ENCODE data around the gene TMEM135. TPM values are rescaled to one million over a fixed set of nuclear protein-coding genes. Genes with fewer than 3 reads are reported as not detected.
A peak's percentile ranks its signal among the peaks of the same experiment; 100 is the strongest.

TMEM135 gene
- total RNA-seq, 1 experiment from 2014 or later: 65.5 TPM

DNA sequence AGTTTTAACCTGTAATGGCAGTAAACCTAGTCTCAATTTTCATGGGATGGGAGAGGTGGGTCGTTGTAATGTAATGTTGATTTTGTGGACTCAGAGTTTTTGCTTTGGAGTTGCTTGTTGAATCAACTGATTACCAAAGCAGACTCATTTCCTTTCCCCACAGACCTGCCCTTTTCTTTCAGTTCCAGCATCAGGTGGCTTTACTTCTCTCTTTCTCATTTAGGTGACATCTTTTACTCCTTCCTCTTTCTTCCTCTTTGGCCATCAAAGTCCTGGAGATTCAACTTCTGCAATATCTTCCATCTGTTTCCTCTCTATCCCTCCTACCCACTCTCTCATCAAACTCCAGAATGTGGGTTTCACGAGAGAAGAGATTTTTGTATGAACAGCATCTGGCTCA lies 313.9 kb downstream of the TMEM135 start:
- in situ Hi-C loops (cut with HindIII; ENCODE audit: low pct_unique_long_range_greater_than_20kb, low sequenced_read_pairs): no loop called here
- Histone ChIP-seq H3K9me3 (ENCODE audit: control insufficient read depth, insufficient read depth, low read depth, low read length) (no peaks in the 10 kb centered on the region), H3K27ac (ENCODE audit: low read length) (no peak overlapping the region), H3K27me3 (ENCODE audit: control insufficient read depth, insufficient read depth, low read length) (peaks cover 3% of the 10 kb centered on the region), H3K36me3 (ENCODE audit: control insufficient read depth, insufficient read depth, low read length) (no peaks in the 10 kb centered on the region), H3K4me3 (ENCODE audit: low read depth in 2 of 2, low read length in 2 of 2) (no peak overlapping the region), H3K4me1 (ENCODE audit: control insufficient read depth, insufficient read depth, low read length) (no peaks in the 10 kb centered on the region)
- intact Hi-C loops (cut with micrococcal nuclease; ENCODE audit: unreplicated experiment): loop anchor here (5.0 kb wide), 1 partner anchor 1191 kb away; no protein-coding TSS in a partner anchor
- ChIA-PET POLR2A (no interaction called here), CTCF (interaction anchor here (0.7 kb wide), 1 partner anchor 70 kb away, joined by 3 read pairs; no protein-coding TSS in a partner anchor)
- DNase-seq (ENCODE audit: low read depth, low spot score): no peak
- BruUV-seq (replicated peaks): no TSS peak
- TF ChIP-seq REST (IDR thresholded peaks at IDR 0.05; ENCODE audit: insufficient read depth in 1 of 2, low read depth in 2 of 2, low read length in 1 of 2): no peak
- TF ChIP-seq SIN3A (IDR thresholded peaks at IDR 0.05; ENCODE audit: borderline replicate concordance, insufficient read depth, low read depth, low read length): no peak
- no peak for TF ChIP-seq TCF7L2 (IDR thresholded peaks at IDR 0.05; ENCODE audit: low read depth, low read length)
- TF ChIP-seq POLR2AphosphoS5 (IDR thresholded peaks at IDR 0.05; ENCODE audit: low read depth, low read length): no peak
- TF ChIP-seq, protein P1, sequence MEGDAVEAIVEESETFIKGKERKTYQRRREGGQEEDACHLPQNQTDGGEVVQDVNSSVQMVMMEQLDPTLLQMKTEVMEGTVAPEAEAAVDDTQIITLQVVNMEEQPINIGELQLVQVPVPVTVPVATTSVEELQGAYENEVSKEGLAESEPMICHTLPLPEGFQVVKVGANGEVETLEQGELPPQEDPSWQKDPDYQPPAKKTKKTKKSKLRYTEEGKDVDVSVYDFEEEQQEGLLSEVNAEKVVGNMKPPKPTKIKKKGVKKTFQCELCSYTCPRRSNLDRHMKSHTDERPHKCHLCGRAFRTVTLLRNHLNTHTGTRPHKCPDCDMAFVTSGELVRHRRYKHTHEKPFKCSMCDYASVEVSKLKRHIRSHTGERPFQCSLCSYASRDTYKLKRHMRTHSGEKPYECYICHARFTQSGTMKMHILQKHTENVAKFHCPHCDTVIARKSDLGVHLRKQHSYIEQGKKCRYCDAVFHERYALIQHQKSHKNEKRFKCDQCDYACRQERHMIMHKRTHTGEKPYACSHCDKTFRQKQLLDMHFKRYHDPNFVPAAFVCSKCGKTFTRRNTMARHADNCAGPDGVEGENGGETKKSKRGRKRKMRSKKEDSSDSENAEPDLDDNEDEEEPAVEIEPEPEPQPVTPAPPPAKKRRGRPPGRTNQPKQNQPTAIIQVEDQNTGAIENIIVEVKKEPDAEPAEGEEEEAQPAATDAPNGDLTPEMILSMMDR (IDR thresholded peaks at IDR 0.05): no peak
- ATAC-seq: no peak

- in situ Hi-C loops (cut with HindIII; ENCODE audit: low pct_unique_long_range_greater_than_20kb, low sequenced_read_pairs): no loop called here
- POLR2A ChIA-PET: no interaction called here
- Histone ChIP-seq H3K36me3 (ENCODE audit: control insufficient read depth, insufficient read depth, low read length) (no peaks in the 10 kb centered on the region), H3K27ac (ENCODE audit: low read length) (no peak overlapping the region), H3K4me3 (ENCODE audit: low read depth in 2 of 2, low read length in 2 of 2) (no peak overlapping the region), H3K27me3 (ENCODE audit: control insufficient read depth, insufficient read depth, low read length) (peaks cover 3% of the 10 kb centered on the region), H3K9me3 (ENCODE audit: control insufficient read depth, insufficient read depth, low read depth, low read length) (no peaks in the 10 kb centered on the region), H3K4me1 (ENCODE audit: control insufficient read depth, insufficient read depth, low read length) (no peaks in the 10 kb centered on the region)
- ATAC-seq (peak; percentile 99), DNase-seq (ENCODE audit: low read depth, low spot score) (peak; percentile 67)
- TF ChIP-seq TCF7L2 (IDR thresholded peaks at IDR 0.05; ENCODE audit: low read depth, low read length) (no peak), REST (IDR thresholded peaks at IDR 0.05; ENCODE audit: insufficient read depth in 1 of 2, low read depth in 2 of 2, low read length in 1 of 2) (0 out of 4 replicates have a peak, but pooled peaks of 1 of the 2 experiments have one; percentile 37)
- TF ChIP-seq, protein P1 (IDR thresholded peaks at IDR 0.05): peak; percentile 100
- BruUV-seq (replicated peaks): no TSS peak
- CTCF ChIA-PET: interaction anchor here (0.6 to 2.1 kb wide), 3 partner anchors 68 to 525 kb away, joined by 3 to 9 read pairs (median 4); no protein-coding TSS in a partner anchor
- intact Hi-C loops (cut with micrococcal nuclease; ENCODE audit: unreplicated experiment): loop anchor here (1.0 to 5.0 kb wide), 2 partner anchors 68 to 1189 kb away; no protein-coding TSS in a partner anchor
Measured at GRCh38 chr11:87352759-87353707, 315.3 kb downstream of the TMEM135 start.
